D341Med (cell line): ENCODE measurements around the gene PAGE5.

Source experiments
- DNase-seq: peaks from one replicate; pipeline ENCODE4 v3.0.0; 2012; ENCODE audit warnings: low spot score

Gene PAGE5

DNA sequence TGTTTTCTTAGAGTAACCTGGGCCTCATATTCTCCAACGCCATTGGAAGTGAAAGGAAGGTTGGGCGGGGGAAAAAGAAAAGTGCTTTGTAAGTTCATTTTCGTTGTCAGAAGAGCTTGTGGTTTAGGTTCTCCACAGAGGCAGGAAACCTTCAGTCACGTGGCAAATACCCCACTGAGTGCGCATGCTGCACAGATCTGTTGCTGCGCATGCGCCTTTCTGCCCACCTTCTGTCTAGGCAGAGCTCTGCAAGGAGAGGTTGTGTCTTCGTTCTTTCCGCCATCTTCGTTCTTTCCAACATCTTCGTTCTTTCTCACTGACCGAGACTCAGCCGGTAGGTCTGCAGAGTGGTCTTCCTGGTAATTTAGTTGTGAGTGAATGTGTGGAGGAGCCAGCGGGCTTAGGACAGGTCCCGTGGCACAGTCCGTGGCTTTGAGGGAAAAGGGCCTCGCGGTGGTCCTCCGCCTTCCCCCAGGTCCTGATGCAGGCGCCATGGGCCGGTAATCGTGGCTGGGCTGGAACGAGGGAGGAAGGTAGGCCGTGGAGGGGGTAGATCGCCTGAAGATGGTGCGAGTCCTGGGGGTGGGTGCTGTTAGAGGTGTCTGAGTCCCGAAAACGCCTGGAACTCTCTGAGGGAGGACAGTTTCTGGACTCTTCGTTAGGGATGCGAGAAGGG lies at the start of gene PAGE5:
TSS of gene PAGE5 (plus strand) at position 228 of the 676 bp plus-strand sequence. CDS start 1,037 bp downstream, outside the sequence.
- DNase-seq, result no peak

DNA sequence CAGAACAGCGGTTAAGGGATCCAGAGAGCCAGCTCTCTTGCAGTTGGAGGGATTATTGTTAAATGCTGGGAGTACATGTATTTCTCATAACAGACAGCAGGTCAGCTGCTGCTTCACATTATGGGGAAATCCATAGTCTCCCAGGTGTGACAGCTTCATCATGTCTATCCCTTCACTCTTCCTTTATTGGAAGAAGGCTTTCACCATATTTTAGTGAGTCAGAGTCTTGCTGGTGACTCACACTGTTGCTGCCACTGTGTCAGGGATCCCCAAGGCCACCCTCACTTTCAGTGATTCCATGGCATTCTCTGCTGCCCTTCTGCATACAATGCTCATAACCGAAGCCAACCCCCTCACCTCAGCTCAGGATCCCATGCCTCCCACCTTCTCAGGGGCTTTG lies 32.9 kb upstream of the PAGE5 start:
- no peak for DNase-seq

DNA sequence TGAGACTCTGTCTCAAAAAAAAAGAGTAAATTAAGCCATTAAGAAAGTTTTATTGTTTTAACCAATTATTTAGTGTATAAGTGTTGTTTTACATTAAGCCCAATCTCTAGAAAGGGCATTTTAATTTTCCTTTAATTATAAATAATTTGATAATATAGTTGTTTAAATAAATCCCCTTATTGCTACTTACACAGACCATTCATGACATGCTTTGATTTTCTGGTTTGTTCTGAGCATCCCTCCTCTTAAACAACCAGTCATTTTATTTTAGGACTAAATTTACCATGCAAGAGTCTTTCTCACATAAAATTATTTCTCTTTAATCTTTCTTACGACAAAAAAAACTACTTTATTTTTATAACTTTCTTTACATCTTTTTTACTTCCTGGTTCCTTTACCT lies 23.5 kb upstream of the PAGE5 start:
- no peak for DNase-seq

DNA sequence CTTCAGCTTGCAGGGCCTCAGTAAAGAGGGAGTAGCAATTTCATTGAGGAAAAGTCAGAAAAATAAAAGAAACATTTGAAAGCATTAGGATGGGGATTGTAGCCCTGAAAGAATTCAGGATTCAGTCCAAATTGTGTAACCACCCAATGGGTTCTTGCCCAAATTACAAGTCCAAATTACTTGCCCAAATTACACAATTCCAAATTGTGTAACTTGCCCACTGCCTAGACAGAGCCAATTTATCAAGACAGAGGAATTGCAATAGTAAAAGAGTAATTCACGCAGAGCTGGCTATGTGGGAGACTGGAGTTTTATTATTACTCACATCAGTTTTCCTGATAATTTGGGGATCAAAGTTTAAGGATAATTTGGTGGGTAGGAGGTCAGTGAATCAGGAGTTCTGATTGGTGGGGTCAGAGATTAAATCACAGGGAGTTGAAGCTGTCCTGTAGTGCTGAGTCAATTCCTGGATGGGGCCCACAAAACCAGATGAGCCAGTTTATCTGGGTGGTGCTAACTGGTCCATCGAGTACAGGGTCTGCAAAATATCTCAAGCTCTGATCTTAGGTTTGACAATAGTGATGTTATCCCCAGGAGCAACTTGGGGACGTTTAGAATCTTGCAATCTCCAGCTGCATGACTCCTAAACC lies 18.1 kb upstream of the PAGE5 start:
- DNase-seq, result no peak

GRCh38 chrX:55206162-55206941 lies 13.8 kb upstream of the PAGE5 start:
- DNase-seq, result no peak

- no peak for DNase-seq
These were observed 9.0 kb upstream of the PAGE5 start for GRCh38 chrX:55210931-55211677.

- DNase-seq, result no peak
These were observed 6.8 kb upstream of the PAGE5 start for GRCh38 chrX:55213381-55213780.

DNA sequence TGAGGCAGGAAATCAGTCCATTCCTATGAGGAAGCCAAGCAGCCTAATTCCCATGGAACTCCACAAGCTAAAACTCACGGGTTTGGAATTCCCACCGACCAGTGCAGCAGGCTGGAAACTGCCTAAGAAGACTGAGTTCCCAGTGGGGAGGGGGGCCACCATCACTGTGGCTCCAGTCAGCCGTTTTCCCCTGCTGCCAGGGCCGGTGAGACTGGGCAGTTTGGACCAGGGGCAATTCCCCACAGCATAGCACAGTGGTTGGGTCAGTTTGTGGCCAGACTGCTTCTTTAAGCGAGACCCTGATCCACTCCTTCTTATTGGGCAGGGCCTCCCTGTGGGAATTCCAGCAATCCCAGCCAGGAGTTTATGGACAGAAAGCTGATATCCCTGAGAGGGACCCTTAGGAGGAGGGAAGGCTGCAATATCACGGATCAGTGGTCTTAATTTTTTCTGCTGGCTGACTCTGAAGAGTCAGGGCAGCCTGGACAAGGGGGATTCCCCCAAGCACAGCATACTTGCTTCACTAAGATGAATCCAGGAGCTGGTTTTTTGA lies 20.7 kb downstream of the PAGE5 start:
- no peak for DNase-seq

- DNase-seq, result no peak
These were observed 33.4 kb downstream of the PAGE5 start for GRCh38 chrX:55253528-55253927.

DNA sequence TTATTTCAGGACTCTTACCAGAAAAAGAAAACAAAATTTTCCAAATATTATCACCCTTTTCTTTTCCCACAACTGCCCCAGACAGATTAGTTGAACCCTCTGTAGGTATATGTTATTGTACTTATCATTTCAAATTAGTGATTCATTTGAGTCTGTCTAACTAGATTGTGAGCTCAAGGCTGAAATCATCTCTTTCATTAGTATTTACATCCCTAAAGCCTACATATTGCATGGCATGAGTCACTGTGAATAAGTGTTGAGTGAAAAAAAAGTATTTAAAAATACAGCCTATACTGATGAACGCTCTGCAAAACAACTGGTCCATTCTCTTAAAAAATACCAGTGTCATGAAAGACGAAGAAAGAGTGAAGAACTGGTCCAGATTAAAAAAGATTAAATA lies 40.7 kb downstream of the PAGE5 start:
- no peak for DNase-seq

DNA sequence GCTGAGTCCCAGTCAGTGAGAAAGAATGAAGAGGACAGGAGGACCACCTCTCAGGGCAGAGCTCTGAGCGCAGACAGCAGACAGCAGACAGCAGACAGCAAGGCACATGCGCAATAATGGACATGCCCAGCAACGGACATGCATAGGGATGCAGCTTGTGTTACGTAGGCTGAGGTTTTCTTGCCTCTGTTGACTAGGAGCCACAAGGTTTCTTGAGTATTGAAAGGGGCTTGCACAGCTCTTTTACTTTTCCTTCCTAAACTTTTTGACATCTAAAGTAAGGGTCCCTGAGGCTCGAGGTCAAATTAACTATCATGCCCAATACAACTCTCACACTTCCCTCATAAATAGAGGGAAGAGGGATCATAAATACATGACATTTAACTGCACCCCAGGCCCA lies 44.7 kb downstream of the PAGE5 start, which contains the start of gene PAGE3:
TSS of gene PAGE3 (minus strand) at position 101 of the 400 bp plus-strand sequence. CDS start 1,013 bp downstream, outside the sequence.
- no peak for DNase-seq
